Lower lobe of right lung (tissue), 2 donors: ENCODE data around the gene PCGF3. TPM values are rescaled to one million over a fixed set of nuclear protein-coding genes. Genes with fewer than 3 reads are reported as not detected.

ENCODE experiments used
- ATAC-seq, 2 donors: fragments of 200-7000 bp; cut with Tn5 transposase; one replicate each; pipeline ENCODE4 v1.9.1; 2020 to 2022; ENCODE audit warnings: mild to moderate bottlenecking in 2 of 2, moderate library complexity in 2 of 2
- DNase-seq: peaks from one replicate; pipeline ENCODE4 v3.0.0-alpha.2; 2020
- H3K27ac ChIP-seq: fragments of 200-600 bp; one replicate; pipeline ENCODE4 v1.8.0; 2022
- H3K27me3 ChIP-seq: fragments of 200-600 bp; one replicate; pipeline ENCODE4 v1.8.0; 2022; ENCODE audit warnings: low read depth
- H3K36me3 ChIP-seq: fragments of 200-600 bp; one replicate; pipeline ENCODE4 v1.8.0; 2022; ENCODE audit warnings: mild to moderate bottlenecking
- H3K4me1 ChIP-seq: fragments of 200-600 bp; one replicate; pipeline ENCODE4 v1.8.0; 2022
- H3K4me3 ChIP-seq: fragments of 200-600 bp; one replicate; pipeline ENCODE4 v1.8.0; 2022; ENCODE audit warnings: mild to moderate bottlenecking
- H3K9me3 ChIP-seq: fragments of 200-600 bp; one replicate; pipeline ENCODE4 v1.8.0; 2022
- CTCF ChIP-seq: fragments of 200-600 bp; IDR thresholded peaks from one replicate; pipeline ENCODE4 v1.8.0; 2022; ENCODE audit warnings: antibody characterized with exemption, mild to moderate bottlenecking
- intact Hi-C: fragments of 100-400 bp; cut with DNase I; formaldehyde crosslinking; loops from one replicate; pipeline ENCODE4 v1.11.0; 2022
- total RNA-seq: library from RNA; stranded (reverse); fragmentation: NEBNext Ultra II Directional; extraction: Animal tissue kit (Norgen Biotek cat#: 25700); gene quantifications from one replicate; pipeline ENCODE4 v1.2.1, GENCODE V29; 2021
- donor health status: DM: no; HTN: yes; CAD: no; lungs with severe emphysema.

PCGF3 gene
- total RNA-seq, 1 donor from 2014 or later, result 44.8 TPM

DNA sequence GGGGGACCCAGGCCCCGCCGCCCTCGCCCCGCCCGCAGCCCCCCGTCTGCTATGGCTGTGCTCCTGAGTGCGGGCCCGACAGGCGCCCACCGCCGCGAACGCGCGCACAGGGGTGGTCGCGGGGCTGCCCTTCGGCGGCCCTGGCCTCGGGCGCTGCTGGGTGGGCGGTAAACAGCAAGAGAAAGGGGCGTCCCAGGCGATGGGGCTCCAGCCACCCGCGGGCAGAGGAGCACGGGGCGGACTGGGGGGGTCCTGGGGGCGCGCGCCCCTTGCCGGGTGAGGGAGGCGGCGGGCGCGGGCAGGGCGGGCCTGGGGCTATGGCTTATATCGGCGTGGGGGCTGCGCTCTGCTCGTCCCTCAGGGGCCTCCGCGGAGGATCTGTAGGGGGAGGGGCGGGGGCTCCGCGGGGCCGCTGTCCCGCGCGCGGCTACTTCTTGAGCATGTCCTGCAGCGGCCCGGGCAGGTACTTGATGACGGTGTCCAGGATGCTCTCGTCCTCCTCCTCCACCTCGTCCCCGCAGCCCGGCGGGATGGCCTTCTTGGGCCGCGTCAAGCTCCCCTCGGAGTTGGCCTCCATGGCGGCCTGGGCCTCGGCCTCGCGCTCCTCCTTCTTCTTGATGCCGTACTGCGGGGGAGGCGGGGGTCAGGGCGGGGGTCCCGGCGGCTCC, 80.6 kb downstream of the PCGF3 start:
- no peak for ATAC-seq
- no peak for TF ChIP-seq CTCF
- H3K4me1 ChIP-seq, result peaks cover 37% of the 10 kb centered on the region
- peaks cover 52% of the 10 kb centered on the region for H3K27me3 ChIP-seq
- no peak for DNase-seq
- H3K27ac ChIP-seq, result peak overlapping the region; percentile 71
- no peaks in the 10 kb centered on the region for H3K36me3 ChIP-seq
- intact Hi-C loops, result no loop called here
- no peaks in the 10 kb centered on the region for H3K9me3 ChIP-seq
- peak overlapping the region; percentile 49 for H3K4me3 ChIP-seq

- Histone ChIP-seq H3K27ac (peak overlapping the region; percentile 71), H3K9me3 (no peaks in the 10 kb centered on the region)
- peak in 1 of 2 donors; percentile 0 for ATAC-seq
Observed at GRCh38 chr4:786861-787300, 81.2 kb downstream of the PCGF3 start.

DNA sequence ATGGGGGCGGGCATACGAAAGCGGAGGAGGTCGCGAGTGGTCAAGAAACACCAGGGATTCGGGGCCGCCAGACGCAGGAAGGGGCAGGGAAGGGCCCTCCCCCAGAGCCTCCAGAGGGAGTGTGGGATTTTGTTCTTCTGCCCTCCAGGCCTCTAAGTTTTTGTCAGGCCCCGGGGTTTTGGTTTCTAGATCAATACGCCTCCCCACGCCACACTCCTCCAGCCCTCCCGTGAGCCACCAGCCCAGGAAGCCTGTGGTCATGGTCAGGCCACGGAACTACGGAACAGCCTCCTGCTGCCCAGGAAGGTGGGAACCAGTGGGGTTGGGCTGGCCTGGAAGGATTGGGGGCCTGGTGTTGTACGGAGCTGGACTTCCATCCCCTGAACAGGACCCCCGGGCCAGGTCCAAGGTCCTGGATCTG, 81.9 kb downstream of the PCGF3 start:
- peaks cover 40% of the 10 kb centered on the region for H3K4me1 ChIP-seq

More at GRCh38 chr4:786861-787300, 81.2 kb downstream of the PCGF3 start:
- Histone ChIP-seq H3K27me3 (peaks cover 59% of the 10 kb centered on the region), H3K4me3 (peak overlapping the region; percentile 49), H3K4me1 (peaks cover 40% of the 10 kb centered on the region), H3K36me3 (no peaks in the 10 kb centered on the region)
- TF ChIP-seq CTCF, result no peak
- peak; percentile 54 for DNase-seq
- intact Hi-C loops, result no loop called here

GRCh38 chr4:788006-788635, 82.5 kb downstream of the PCGF3 start:
- ATAC-seq (no peak), DNase-seq (peak; percentile 32)
- Histone ChIP-seq H3K27ac (no peak overlapping the region), H3K9me3 (no peaks in the 10 kb centered on the region), H3K27me3 (peaks cover 70% of the 10 kb centered on the region), H3K4me3 (no peak overlapping the region), H3K4me1 (peaks cover 35% of the 10 kb centered on the region), H3K36me3 (no peaks in the 10 kb centered on the region)
- intact Hi-C loops, result no loop called here
- TF ChIP-seq CTCF, result no peak

More for the DNA sequence above, 81.9 kb downstream of the PCGF3 start:
- DNase-seq (peak; percentile 35), ATAC-seq (no peak)
- intact Hi-C loops, result no loop called here
- Histone ChIP-seq H3K4me3 (no peak overlapping the region), H3K9me3 (no peaks in the 10 kb centered on the region), H3K27ac (no peak overlapping the region), H3K27me3 (peaks cover 65% of the 10 kb centered on the region), H3K36me3 (no peaks in the 10 kb centered on the region)
- TF ChIP-seq CTCF, result no peak

- ATAC-seq (no peak), DNase-seq (peak; percentile 44)
- no peak overlapping the region for H3K27ac ChIP-seq
- H3K9me3 ChIP-seq, result no peaks in the 10 kb centered on the region
- intact Hi-C loops, result no loop called here
- no peak overlapping the region for H3K4me3 ChIP-seq
- H3K27me3 ChIP-seq, result peaks cover 77% of the 10 kb centered on the region
- peaks cover 32% of the 10 kb centered on the region for H3K4me1 ChIP-seq
- TF ChIP-seq CTCF, result no peak
- no peaks in the 10 kb centered on the region for H3K36me3 ChIP-seq
Observed at GRCh38 chr4:788636-789297, 83.1 kb downstream of the PCGF3 start.
